ENCODE results near the gene GNB1L.

Gene GNB1L

DNA sequence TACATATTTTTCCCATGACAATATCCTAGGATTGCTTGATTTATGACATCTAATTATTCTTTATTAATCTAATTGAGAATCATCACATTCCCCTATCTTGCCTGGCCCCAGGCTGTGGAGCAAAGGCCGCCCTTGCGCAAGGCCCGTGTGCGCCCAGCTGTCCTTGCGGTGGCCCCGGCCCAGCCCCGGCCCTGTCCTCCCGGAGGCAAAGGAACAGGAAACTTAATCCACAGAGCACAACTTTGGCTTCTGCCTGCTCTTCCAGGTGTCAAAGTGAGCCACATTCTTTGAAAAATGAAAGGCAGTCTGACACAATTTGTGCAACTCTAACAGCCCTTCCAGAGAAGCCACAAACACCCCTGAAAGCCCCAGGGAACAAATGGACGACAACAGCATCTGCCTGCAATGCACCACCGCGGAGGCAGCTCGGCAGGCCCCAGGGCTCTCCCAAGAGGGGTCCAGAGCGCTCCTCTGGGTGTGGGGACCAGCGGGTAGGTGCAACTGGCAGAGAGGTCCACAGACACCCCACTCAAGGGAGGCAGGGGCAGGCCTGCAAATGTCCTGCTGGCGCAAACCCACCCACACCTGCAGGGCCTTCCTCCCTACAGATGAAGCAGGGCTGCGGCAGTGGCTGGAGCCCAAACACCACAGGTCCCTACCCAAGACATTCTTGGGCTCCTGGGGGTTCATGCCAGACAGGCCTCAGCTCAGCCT, 30.3 kb downstream of the GNB1L start:
- no peak overlapping the region for H3K4me3 Mint-ChIP-seq
- H3K27me3 Mint-ChIP-seq: no peaks in the 10 kb centered on the region
- no peaks in the 10 kb centered on the region for H3K9me3 Mint-ChIP-seq
- peaks cover 1% of the 10 kb centered on the region for H3K36me3 Mint-ChIP-seq (ENCODE audit: insufficient read depth)
- no peak for ATAC-seq (replicated peaks; ENCODE audit: extremely low read depth, poor library complexity, severe bottlenecking)
- no peak overlapping the region for H3K27ac Mint-ChIP-seq (ENCODE audit: low read depth)
- no peaks in the 10 kb centered on the region for H3K4me1 Mint-ChIP-seq
- DNase-seq (ENCODE audit: low spot score in 2 of 2): peak in 1 of 2 donors; percentile 2

DNA sequence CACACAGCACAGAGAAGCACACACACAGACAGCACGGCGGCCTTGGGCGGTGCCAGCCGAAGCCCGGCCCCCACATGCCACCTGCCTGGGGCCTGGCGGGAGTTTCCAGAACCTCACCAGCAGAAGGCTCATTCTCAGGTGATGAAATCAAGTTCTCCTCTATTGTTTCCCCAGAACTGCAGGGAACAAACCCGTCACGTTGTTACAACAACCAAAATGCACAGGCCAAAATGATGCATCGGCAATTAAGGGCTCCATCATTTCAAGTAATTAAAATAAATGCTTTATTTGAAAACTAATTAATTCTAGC, 30.8 kb downstream of the GNB1L start:
- Mint-ChIP-seq H3K4me3 (no peak overlapping the region), H3K4me1 (no peaks in the 10 kb centered on the region), H3K27me3 (no peaks in the 10 kb centered on the region), H3K36me3 (ENCODE audit: insufficient read depth) (peaks cover 1% of the 10 kb centered on the region), H3K27ac (ENCODE audit: low read depth) (no peak overlapping the region), H3K9me3 (no peaks in the 10 kb centered on the region)
- ATAC-seq (replicated peaks; ENCODE audit: extremely low read depth, poor library complexity, severe bottlenecking): no peak
- DNase-seq (ENCODE audit: low spot score in 2 of 2): no peak

- H3K4me3 Mint-ChIP-seq: no peak overlapping the region
- no peaks in the 10 kb centered on the region for H3K4me1 Mint-ChIP-seq
- DNase-seq (ENCODE audit: low spot score in 2 of 2) (peak in 1 of 2 donors; percentile 11), ATAC-seq (replicated peaks; ENCODE audit: extremely low read depth, poor library complexity, severe bottlenecking) (no peak)
- H3K36me3 Mint-ChIP-seq (ENCODE audit: insufficient read depth): peaks cover 1% of the 10 kb centered on the region
- no peaks in the 10 kb centered on the region for H3K27me3 Mint-ChIP-seq
- no peak overlapping the region for H3K27ac Mint-ChIP-seq (ENCODE audit: low read depth)
- H3K9me3 Mint-ChIP-seq: no peaks in the 10 kb centered on the region
Observed at GRCh38 chr22:19823191-19823901, 31.3 kb downstream of the GNB1L start.

- Mint-ChIP-seq H3K9me3 (no peaks in the 10 kb centered on the region), H3K4me3 (no peak overlapping the region), H3K36me3 (ENCODE audit: insufficient read depth) (peaks cover 1% of the 10 kb centered on the region), H3K27ac (ENCODE audit: low read depth) (no peak overlapping the region), H3K4me1 (no peaks in the 10 kb centered on the region), H3K27me3 (no peaks in the 10 kb centered on the region)
- ATAC-seq (replicated peaks; ENCODE audit: extremely low read depth, poor library complexity, severe bottlenecking): no peak
- DNase-seq (ENCODE audit: low spot score in 2 of 2): peak in 1 of 2 donors; percentile 10
Observed at GRCh38 chr22:19822301-19823117, 32.2 kb downstream of the GNB1L start.

- H3K36me3 Mint-ChIP-seq (ENCODE audit: insufficient read depth): peaks cover 1% of the 10 kb centered on the region
- H3K4me1 Mint-ChIP-seq: no peaks in the 10 kb centered on the region
- peak in 1 of 2 donors; percentile 2 for DNase-seq (ENCODE audit: low spot score in 2 of 2)
- ATAC-seq (replicated peaks; ENCODE audit: extremely low read depth, poor library complexity, severe bottlenecking): no peak
- no peak overlapping the region for H3K4me3 Mint-ChIP-seq
- no peak overlapping the region for H3K27ac Mint-ChIP-seq (ENCODE audit: low read depth)
- H3K27me3 Mint-ChIP-seq: no peaks in the 10 kb centered on the region
- H3K9me3 Mint-ChIP-seq: no peaks in the 10 kb centered on the region
Observed at GRCh38 chr22:19821523-19822300, 33.0 kb downstream of the GNB1L start.

- H3K4me1 Mint-ChIP-seq: no peaks in the 10 kb centered on the region
- no peak overlapping the region for H3K4me3 Mint-ChIP-seq
- DNase-seq (ENCODE audit: low spot score in 2 of 2) (peak in 1 of 2 donors; percentile 12), ATAC-seq (replicated peaks; ENCODE audit: extremely low read depth, poor library complexity, severe bottlenecking) (no peak)
- no peak overlapping the region for H3K27ac Mint-ChIP-seq (ENCODE audit: low read depth)
- H3K9me3 Mint-ChIP-seq: no peaks in the 10 kb centered on the region
- peaks cover 1% of the 10 kb centered on the region for H3K36me3 Mint-ChIP-seq (ENCODE audit: insufficient read depth)
- H3K27me3 Mint-ChIP-seq: no peaks in the 10 kb centered on the region
Observed at GRCh38 chr22:19820880-19821522, 33.7 kb downstream of the GNB1L start.

GRCh38 chr22:19819911-19820879, 34.5 kb downstream of the GNB1L start:
- DNase-seq (ENCODE audit: low spot score in 2 of 2) (no peak), ATAC-seq (replicated peaks; ENCODE audit: extremely low read depth, poor library complexity, severe bottlenecking) (no peak)
- Mint-ChIP-seq H3K4me1 (no peaks in the 10 kb centered on the region), H3K4me3 (no peak overlapping the region), H3K9me3 (no peaks in the 10 kb centered on the region), H3K27ac (ENCODE audit: low read depth) (no peak overlapping the region), H3K36me3 (ENCODE audit: insufficient read depth) (no peaks in the 10 kb centered on the region), H3K27me3 (no peaks in the 10 kb centered on the region)

GRCh38 chr22:19819208-19819910, 35.3 kb downstream of the GNB1L start:
- no peaks in the 10 kb centered on the region for H3K4me1 Mint-ChIP-seq
- H3K9me3 Mint-ChIP-seq: no peaks in the 10 kb centered on the region
- no peak overlapping the region for H3K4me3 Mint-ChIP-seq
- no peak overlapping the region for H3K27ac Mint-ChIP-seq (ENCODE audit: low read depth)
- H3K27me3 Mint-ChIP-seq: no peaks in the 10 kb centered on the region
- ATAC-seq (replicated peaks; ENCODE audit: extremely low read depth, poor library complexity, severe bottlenecking) (no peak), DNase-seq (ENCODE audit: low spot score in 2 of 2) (peak in 1 of 2 donors; percentile 8)
- H3K36me3 Mint-ChIP-seq (ENCODE audit: insufficient read depth): no peaks in the 10 kb centered on the region

DNA sequence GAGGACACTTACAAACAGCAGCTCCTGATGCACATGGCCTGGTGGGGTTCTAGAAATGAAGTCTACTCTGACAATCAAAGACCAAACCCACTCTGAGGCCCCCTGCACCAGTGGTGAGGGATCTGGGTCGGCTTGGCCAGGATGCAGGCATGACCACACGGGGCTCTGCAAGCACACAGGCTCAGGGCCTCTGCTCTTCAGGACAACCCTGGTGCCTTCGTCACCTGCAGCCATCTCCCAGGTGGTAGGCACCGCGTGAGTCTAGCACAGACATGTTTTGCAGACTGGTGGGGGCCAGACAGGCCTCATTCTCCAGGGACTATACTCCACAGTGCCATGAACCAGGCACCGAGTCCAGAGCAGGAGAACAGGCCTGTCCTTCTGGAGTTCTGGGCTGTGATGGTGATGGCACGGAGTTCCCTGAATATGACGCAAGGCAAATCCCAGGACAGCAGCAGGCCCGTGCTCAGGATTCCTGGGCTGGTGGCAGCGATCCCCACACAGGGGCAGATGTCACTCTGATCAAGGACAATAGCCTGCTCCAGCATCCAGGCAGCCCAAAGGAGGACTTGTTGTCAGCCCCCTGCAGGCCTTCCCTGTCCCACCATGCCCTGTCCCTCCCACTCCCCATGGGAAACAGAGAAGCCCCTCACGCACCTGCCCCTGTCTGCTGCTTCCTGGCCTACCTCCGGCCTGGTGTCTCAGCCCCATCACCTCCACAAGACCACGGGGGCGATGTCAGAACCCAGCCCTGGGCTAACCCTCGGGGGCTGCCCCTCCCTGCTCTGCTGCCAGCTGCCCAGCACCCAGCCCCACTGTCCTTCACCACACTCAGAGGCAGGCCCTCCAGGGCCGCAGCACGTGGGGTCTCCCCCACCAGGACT, 36.1 kb downstream of the GNB1L start:
- DNase-seq (ENCODE audit: low spot score in 2 of 2) (peak in 1 of 2 donors; percentile 4), ATAC-seq (replicated peaks; ENCODE audit: extremely low read depth, poor library complexity, severe bottlenecking) (no peak)
- no peaks in the 10 kb centered on the region for H3K9me3 Mint-ChIP-seq
- H3K4me1 Mint-ChIP-seq: no peaks in the 10 kb centered on the region
- H3K36me3 Mint-ChIP-seq (ENCODE audit: insufficient read depth): no peaks in the 10 kb centered on the region
- no peak overlapping the region for H3K27ac Mint-ChIP-seq (ENCODE audit: low read depth)
- no peaks in the 10 kb centered on the region for H3K27me3 Mint-ChIP-seq
- H3K4me3 Mint-ChIP-seq: no peak overlapping the region

GRCh38 chr22:19816372-19817119, 38.1 kb downstream of the GNB1L start:
- DNase-seq (ENCODE audit: low spot score in 2 of 2): no peak
- Mint-ChIP-seq H3K9me3 (no peaks in the 10 kb centered on the region), H3K27ac (ENCODE audit: low read depth) (no peak overlapping the region), H3K27me3 (no peaks in the 10 kb centered on the region), H3K4me1 (no peaks in the 10 kb centered on the region), H3K36me3 (ENCODE audit: insufficient read depth) (no peaks in the 10 kb centered on the region), H3K4me3 (no peak overlapping the region)
- ATAC-seq (replicated peaks; ENCODE audit: extremely low read depth, poor library complexity, severe bottlenecking): no peak

All from central memory CD8-positive, alpha-beta T cell (primary cell).